HepG2 (cell line): ENCODE data around the gene NECAP2. TPM values are rescaled to one million over a fixed set of nuclear protein-coding genes. Genes with fewer than 3 reads are reported as not detected.
A peak's percentile ranks its signal among the peaks of the same experiment; 100 is the strongest.

Experiments used
- ARNTL ChIP-seq: sonication (generic); formaldehyde crosslinking; IDR thresholded peaks from 2 replicates; pipeline ENCODE4 v1.4.0; 2020; ENCODE audit warnings: mild to moderate bottlenecking, missing genetic modification reagents
- ATAD3A ChIP-seq: sonication (generic); formaldehyde crosslinking; IDR thresholded peaks from 2 replicates; pipeline ENCODE4 v1.4.0; 2020; ENCODE audit warnings: missing genetic modification reagents
- CENPT ChIP-seq: sonication (generic); formaldehyde crosslinking; IDR thresholded peaks from 2 replicates; pipeline ENCODE4 v1.8.0; 2022; ENCODE audit warnings: low read depth, mild to moderate bottlenecking, moderate library complexity, missing genetic modification reagents
- CERS6 ChIP-seq: sonication (generic); formaldehyde crosslinking; IDR thresholded peaks from 2 replicates; pipeline ENCODE4 v1.5.0; 2020; ENCODE audit warnings: missing genetic modification reagents
- CHCHD3 ChIP-seq: sonication (generic); formaldehyde crosslinking; IDR thresholded peaks from 2 replicates; pipeline ENCODE4 v1.8.0; 2022; ENCODE audit warnings: mild to moderate bottlenecking, missing genetic modification reagents, moderate library complexity
- CTCF ChIP-seq: sonication (generic); formaldehyde crosslinking; IDR thresholded peaks from 2 replicates; pipeline ENCODE4 v1.5.0; 2020; ENCODE audit warnings: mild to moderate bottlenecking, missing genetic modification reagents, moderate library complexity
- HDAC1 ChIP-seq: sonication (generic); formaldehyde crosslinking; IDR thresholded peaks from 2 replicates; pipeline ENCODE4 v1.5.1; 2020; ENCODE audit warnings: mild to moderate bottlenecking, missing genetic modification reagents
- HMG20A ChIP-seq: IDR thresholded peaks from 2 replicates; pipeline ENCODE4 v1.6.1; 2016; ENCODE audit warnings: borderline replicate concordance
- HOXD1 ChIP-seq: sonication (generic); formaldehyde crosslinking; IDR thresholded peaks from 2 replicates; pipeline ENCODE4 v1.5.0; 2020; ENCODE audit warnings: missing genetic modification reagents
- NFRKB ChIP-seq: fragments of 450-650 bp; IDR thresholded peaks from 2 replicates; pipeline ENCODE4 v1.6.1; 2017
- SNAPC2 ChIP-seq: sonication (generic); formaldehyde crosslinking; IDR thresholded peaks from 2 replicates; pipeline ENCODE4 v1.8.1; 2022; ENCODE audit warnings: mild to moderate bottlenecking, missing genetic modification reagents
- SNAPC5 ChIP-seq: sonication (generic); formaldehyde crosslinking; IDR thresholded peaks from 2 replicates; pipeline ENCODE4 v1.8.1; 2023; ENCODE audit warnings: mild to moderate bottlenecking, missing genetic modification reagents, borderline replicate concordance
- SSRP1 ChIP-seq: IDR thresholded peaks from 2 replicates; pipeline ENCODE4 v1.6.1; 2016; ENCODE audit warnings: control low read depth
- ZBTB26 ChIP-seq: IDR thresholded peaks from 2 replicates; pipeline ENCODE4 v1.6.1; 2016; ENCODE audit warnings: missing compliant biosample characterization, missing genetic modification reagents, borderline replicate concordance
- ZBTB46 ChIP-seq: sonication (generic); formaldehyde crosslinking; IDR thresholded peaks from 2 replicates; pipeline ENCODE4 v1.4.0; 2020; ENCODE audit warnings: mild to moderate bottlenecking, missing genetic modification reagents, borderline replicate concordance
- ZNF501 ChIP-seq: sonication (generic); formaldehyde crosslinking; IDR thresholded peaks from 2 replicates; pipeline ENCODE4 v1.5.1; 2020; ENCODE audit warnings: mild to moderate bottlenecking, moderate library complexity, missing genetic modification reagents
- ZNF704 ChIP-seq: sonication (generic); formaldehyde crosslinking; IDR thresholded peaks from 2 replicates; pipeline ENCODE4 v1.8.1; 2023; ENCODE audit warnings: mild to moderate bottlenecking, inconsistent platforms, moderate library complexity, missing genetic modification reagents, borderline replicate concordance
- ZNF737 ChIP-seq: sonication (generic); formaldehyde crosslinking; IDR thresholded peaks from 2 replicates; pipeline ENCODE4 v1.5.0; 2020; ENCODE audit warnings: missing genetic modification reagents, mild to moderate bottlenecking, borderline replicate concordance
- ZNF775 ChIP-seq: sonication (generic); formaldehyde crosslinking; IDR thresholded peaks from 2 replicates; pipeline ENCODE4 v1.4.0; 2020; ENCODE audit warnings: missing genetic modification reagents, mild to moderate bottlenecking, moderate library complexity, borderline replicate concordance
- ZNF776 ChIP-seq: sonication (generic); formaldehyde crosslinking; IDR thresholded peaks from 2 replicates; pipeline ENCODE4 v1.4.0; 2020; ENCODE audit warnings: mild to moderate bottlenecking, missing genetic modification reagents
- ZNF780A ChIP-seq: sonication (generic); formaldehyde crosslinking; IDR thresholded peaks from 2 replicates; pipeline ENCODE4 v1.8.0; 2022; ENCODE audit warnings: mild to moderate bottlenecking, missing genetic modification reagents, moderate library complexity
- ZNF839 ChIP-seq: sonication (generic); formaldehyde crosslinking; IDR thresholded peaks from 2 replicates; pipeline ENCODE4 v1.4.0; 2020; ENCODE audit warnings: missing genetic modification reagents, mild to moderate bottlenecking, borderline replicate concordance
- polyA plus RNA-seq, 8 experiments: library from polyadenylated mRNA; depleted of rRNA in 3 of 8; stranded (reverse) in 7 of 8; unstranded in 1 of 8; fragments of >200 nt; fragmentation: Illumina TruSeq in 4 of 8; extraction: Trizol in 4 of 8; gene quantifications; 2 replicates each; pipeline versions ENCODE4 v1.2.1 to v1.2.3, GENCODE V29; 2011 to 2016; ENCODE audit warnings: low read depth in 4 of 8, missing spikeins in 1 of 8, mixed read lengths in 1 of 8; ENCODE audit not compliant: insufficient read depth in 1 of 8
- total RNA-seq, 5 experiments: library from RNA; depleted of rRNA; stranded (reverse); fragments of >200 nt; fragmentation: Illumina TruSeq; extraction: Trizol; gene quantifications; 2 replicates each; pipeline ENCODE4 v1.2.3, GENCODE V29; 2016; ENCODE audit warnings: low read depth in 1 of 5

The NECAP2 gene
- total and polyA plus RNA-seq, 2 of the 13 experiments (the other 11 are each of a cell fraction or from before 2014, with no cell fraction given), result 38.5 to 52.3 TPM

GRCh38 chr1:16440470-16441281, at the start of gene NECAP2 (continued):
- TF ChIP-seq ZNF704 (CRISPR knock-in tag) (0 out of 2 replicates have a peak, but pooled peaks have one; percentile 64), ZNF776 (peak; percentile 80; the same call in 1 of the 2 replicates), CERS6 (CRISPR knock-in tag) (no peak), CTCF (peak; percentile 99), ATAD3A (no peak), ZNF501 (CRISPR knock-in tag) (peak; percentile 82; the same call in 1 of the 2 replicates), CENPT (peak; percentile 45; the same call in 1 of the 2 replicates), ZNF737 (CRISPR knock-in tag) (no peak), HDAC1 (CRISPR knock-in tag) (peak; percentile 96), ARNTL (CRISPR knock-in tag) (peak; percentile 87), ZNF839 (CRISPR knock-in tag) (0 out of 2 replicates have a peak, but pooled peaks have one; percentile 24), CHCHD3 (no peak), ZNF780A (CRISPR knock-in tag) (0 out of 2 replicates have a peak, but pooled peaks have one; percentile 37), ZBTB46 (CRISPR knock-in tag) (no peak), ZNF775 (peak; percentile 96), ZBTB26 (CRISPR knock-in tag) (peak; percentile 80), SNAPC5 (no peak), HOXD1 (CRISPR knock-in tag) (peak; percentile 46; the same call in 1 of the 2 replicates), SNAPC2 (CRISPR knock-in tag) (peak; percentile 65), HMG20A (0 out of 2 replicates have a peak, but pooled peaks have one; percentile 24), NFRKB (no peak), SSRP1 (CRISPR knock-in tag) (no peak)
